Psoas muscle (tissue), 8 donors: ENCODE measurements around the gene EHD1. TPM values are rescaled to one million over a fixed set of nuclear protein-coding genes. Genes with fewer than 3 reads are reported as not detected.

Source experiments
- ATAC-seq, 4 donors: fragments of 200-7000 bp; cut with Tn5 transposase; one replicate each; pipeline ENCODE4 v1.9.1; 2020; ENCODE audit warnings: moderate library complexity in 3 of 4, mild to moderate bottlenecking in 2 of 4
- DNase-seq, 2 donors: peaks; one replicate each; pipeline ENCODE4 v3.0.0-alpha.2; 2020
- H3K27ac ChIP-seq: fragments of 200-600 bp; one replicate; pipeline ENCODE4 v1.8.0; 2022
- H3K27me3 ChIP-seq, 3 donors: fragments of 200-600 bp in 1 of 3; one replicate each; pipeline versions ENCODE4 v1.6.1 to v1.8.0; 2013 to 2022; ENCODE audit warnings: low read length in 2 of 3, mild to moderate bottlenecking in 2 of 3, moderate library complexity in 1 of 3; ENCODE audit not compliant: insufficient read depth in 3 of 3
- H3K36me3 ChIP-seq, 2 donors: fragments of 200-600 bp in 1 of 2; one replicate each; pipeline versions ENCODE4 v1.6.1 to v1.8.0; 2013 to 2022; ENCODE audit warnings: low read depth in 1 of 2, mild to moderate bottlenecking in 1 of 2, moderate library complexity in 1 of 2; ENCODE audit not compliant: insufficient read depth in 1 of 2
- H3K4me1 ChIP-seq: fragments of 200-600 bp; one replicate; pipeline ENCODE4 v1.8.0; 2022
- H3K4me3 ChIP-seq: fragments of 200-600 bp; one replicate; pipeline ENCODE4 v1.8.0; 2022; ENCODE audit warnings: mild to moderate bottlenecking
- H3K9me3 ChIP-seq: fragments of 200-600 bp; one replicate; pipeline ENCODE4 v1.8.0; 2022
- CTCF ChIP-seq: fragments of 200-600 bp; IDR thresholded peaks from one replicate; pipeline ENCODE4 v1.8.0; 2022; ENCODE audit warnings: antibody characterized with exemption
- WGBS, 3 donors: extraction: QIAGEN DNeasy Blood & Tissue Kit; methylation state at CpG; one replicate each; pipeline versions ENCODE4 v1.1.6 to v1.1.7; 2013; 5-methylcytosine and 5-hydroxymethylcytosine counted together
- intact Hi-C, 2 donors: fragments of 100-400 bp; cut with DNase I; formaldehyde crosslinking; loops; one replicate each; pipeline versions ENCODE4 v1.11.0 to v1.14.2; 2022
- polyA plus RNA-seq, 3 donors: library from polyadenylated mRNA; stranded (reverse); fragments of 200-250 nt; gene quantifications; one replicate each; pipeline ENCODE4 v1.2.3, GENCODE V29; 2013
- total RNA-seq, 4 donors: library from RNA; stranded (reverse); fragmentation: NEBNext Ultra II Directional in 2 of 4; extraction: Animal tissue kit (Norgen Biotek cat#: 25700) in 2 of 4; gene quantifications; one replicate each; pipeline versions ENCODE4 v1.2.1 to v1.2.4, GENCODE V29; 2021 to 2023
- donor health status: healthy with polysubstance abuse.
- donor health status: DM: no; HTN: no; CAD: no; lungs with moderate emphysema.
- donor health status: Bipolar disorder and iron deficiency.
- donor health status: healthy.
- donor health status: DM: yes; HTN: yes; CAD: no.
- donor health status: DM: no; HTN: no; CAD: no.
- donor health status: DM: no; HTN: no; CAD: no.
- donor health status: DM: yes; HTN: yes; CAD: no.

Gene EHD1
- total and polyA plus RNA-seq, 7 donors, result 23.5 to 174 (median 58.8) TPM

- Histone ChIP-seq H3K4me1 (peaks cover 84% of the 10 kb centered on the region), H3K36me3 (peaks cover 0 to 21% of the 10 kb centered on the region in 2 donors), H3K27ac (peak overlapping the region; percentile 98), H3K4me3 (peak overlapping the region; percentile 43), H3K27me3 (no peaks in the 10 kb centered on the region), H3K9me3 (no peaks in the 10 kb centered on the region)
- TF ChIP-seq CTCF, result no peak
- intact Hi-C loops, result no loop called here
- ATAC-seq, result peak; percentile 50 to 66 (median 60)
- WGBS, 3 donors, result 12 to 21% (median 14%) methylated on average over 21 of the region's 21 CpGs
- peak; percentile 70 to 80 for DNase-seq
Measured at GRCh38 chr11:64868904-64869570, 9.4 kb downstream of the EHD1 start.

GRCh38 chr11:64867748-64868462 lies 10.5 kb downstream of the EHD1 start:
- DNase-seq (no peak), ATAC-seq (no peak)
- Histone ChIP-seq H3K4me1 (peaks cover 89% of the 10 kb centered on the region), H3K4me3 (no peak overlapping the region), H3K27ac (peak overlapping the region; percentile 98), H3K36me3 (peaks cover 0 to 10% of the 10 kb centered on the region in 2 donors), H3K27me3 (no peaks in the 10 kb centered on the region), H3K9me3 (no peaks in the 10 kb centered on the region)
- intact Hi-C loops, result no loop called here
- TF ChIP-seq CTCF, result no peak
- WGBS, 3 donors, result 73 to 84% (median 78%) methylated on average over 27 to 28 of the region's 28 CpGs

GRCh38 chr11:64866173-64866491 lies 12.3 kb downstream of the EHD1 start:
- H3K27ac ChIP-seq, result peak overlapping the region; percentile 98
- peaks cover 85% of the 10 kb centered on the region for H3K4me1 ChIP-seq
- 87 to 97% (median 97%) methylated on average over 4 of the region's 4 CpGs for WGBS, 3 donors
- H3K9me3 ChIP-seq, result no peaks in the 10 kb centered on the region
- no peaks in the 10 kb centered on the region for H3K27me3 ChIP-seq
- H3K36me3 ChIP-seq, result no peaks in the 10 kb centered on the region
- ATAC-seq (no peak), DNase-seq (no peak)
- H3K4me3 ChIP-seq, result no peak overlapping the region
- intact Hi-C loops, result no loop called here
- TF ChIP-seq CTCF, result no peak

- ATAC-seq (peak; percentile 14 to 48 (median 26)), DNase-seq (peak in 1 of 2 donors; percentile 38)
- H3K36me3 ChIP-seq, result no peaks in the 10 kb centered on the region
- intact Hi-C loops, result no loop called here
- H3K27me3 ChIP-seq, result no peaks in the 10 kb centered on the region
- TF ChIP-seq CTCF, result no peak
- H3K9me3 ChIP-seq, result no peaks in the 10 kb centered on the region
- 25 to 51% (median 35%) methylated on average over 15 of the region's 15 CpGs for WGBS, 3 donors
- H3K4me3 ChIP-seq, result peak overlapping the region; percentile 46
- H3K27ac ChIP-seq, result peak overlapping the region; percentile 98
- H3K4me1 ChIP-seq, result peaks cover 81% of the 10 kb centered on the region
Measured at GRCh38 chr11:64865286-64866172, 12.9 kb downstream of the EHD1 start.
